Measurements from ENCODE around the gene ABCF1. TPM values are rescaled to one million over a fixed set of nuclear protein-coding genes. Genes with fewer than 3 reads are reported as not detected.

ABCF1 gene
- total and polyA plus RNA-seq, 2 of the 8 experiments (the other 6 are each of a cell fraction or from before 2014, with no cell fraction given) = 48.8 to 123 TPM

- H2BK15ac ChIP-seq (ENCODE audit: low read length) = no peak overlapping the region
- H2BK5ac ChIP-seq (ENCODE audit: low read depth, low read length) = no peak overlapping the region
- H2AK5ac ChIP-seq (ENCODE audit: low read depth, low read length) = no peak overlapping the region
- TF ChIP-seq USF2 (IDR thresholded peaks at IDR 0.05; ENCODE audit: low read length) (no peak), MAFK (IDR thresholded peaks at IDR 0.05; ENCODE audit: low read depth, low read length) (no peak), JUN (IDR thresholded peaks at IDR 0.05; ENCODE audit: low read depth, low read length) (no peak), TCF12 (IDR thresholded peaks at IDR 0.05; ENCODE audit: low read depth, low read length) (no peak), NANOG (IDR thresholded peaks at IDR 0.05; ENCODE audit: insufficient read depth, low read depth, low read length, poor library complexity, severe bottlenecking) (no peak), E2F6 (IDR thresholded peaks at IDR 0.05) (no peak), RBBP5 (IDR thresholded peaks at IDR 0.05; ENCODE audit: borderline replicate concordance, low read depth, low read length) (no peak), BACH1 (IDR thresholded peaks at IDR 0.05; ENCODE audit: low read length) (no peak), TBP (IDR thresholded peaks at IDR 0.05; ENCODE audit: low read depth, low read length) (no peak)
- H3K23me2 ChIP-seq (ENCODE audit: low read depth, low read length) = peaks cover 9% of the 10 kb centered on the region; the same call in 1 of the 2 replicates
- peak overlapping the region; percentile 91 to 93 for H3K4me2 ChIP-seq (ENCODE audit: insufficient read depth in 1 of 2, low read depth in 2 of 2, low read length in 2 of 2)
- H2BK120ac ChIP-seq (replicated peaks; ENCODE audit: low read depth, low read length) = no peak overlapping the region
- peak overlapping the region in 3 of 4 experiments; percentile 94 to 98 (median 95); a peak in 5 of 7 replicates for H3K9ac ChIP-seq (replicated peaks in 1 of 4; ENCODE audit: extremely low read depth in 1 of 4, low read depth in 3 of 4, low read length in 3 of 4)
- no peak overlapping the region for H2BK12ac ChIP-seq (ENCODE audit: low read depth, low read length)
- H3K4me3 ChIP-seq (ENCODE audit: extremely low read depth in 1 of 4, insufficient read depth in 2 of 4, low read depth in 3 of 4, low read length in 4 of 4) = peak overlapping the region; percentile 88 to 98 (median 95)
- ChIA-PET POLR2A (ENCODE audit: partially characterized antibody) (interaction anchor here (0.8 to 3.5 kb wide), 3 partner anchors 23 to 44 kb away, joined by 3 to 34 read pairs (median 3); no protein-coding TSS in a partner anchor), CTCF (ENCODE audit: partially characterized antibody) (no interaction called here)
- peaks cover 17% of the 10 kb centered on the region for H3K79me1 ChIP-seq (ENCODE audit: low read depth, low read length)
- DNase-seq (ENCODE audit: low read depth in 1 of 2, low spot score in 2 of 2) = no peak
- H4K5ac ChIP-seq (ENCODE audit: insufficient read length, low read depth, low read length) = no peak overlapping the region
- no peak overlapping the region for H4K8ac ChIP-seq (ENCODE audit: extremely low read depth, insufficient read depth, low read length)
- H3K56ac ChIP-seq (replicated peaks; ENCODE audit: insufficient read length, low read depth, low read length) = no peak overlapping the region
- peaks cover 0 to 20% of the 10 kb centered on the region in 2 experiments for H4K20me1 ChIP-seq (replicated peaks in 1 of 2; ENCODE audit: control insufficient read depth in 1 of 2, insufficient read depth in 2 of 2, low read length in 2 of 2)
- H3K9me3 ChIP-seq (ENCODE audit: insufficient read depth in 2 of 2, low read depth in 1 of 2, low read length in 1 of 2) = no peaks in the 10 kb centered on the region
- no peak overlapping the region for H3K27ac ChIP-seq (ENCODE audit: low read depth, low read length)
- H3K79me2 ChIP-seq (ENCODE audit: control insufficient read depth in 1 of 2, insufficient read depth in 2 of 2, low read length in 2 of 2) = peaks cover 23 to 49% of the 10 kb centered on the region in 2 experiments
- no peak overlapping the region for H3K14ac ChIP-seq (ENCODE audit: insufficient read length)
- H3K27me3 ChIP-seq (replicated peaks in 1 of 4; ENCODE audit: control insufficient read depth in 3 of 4, extremely low read depth in 1 of 4, insufficient read depth in 3 of 4, low read length in 3 of 4) = no peaks in the 10 kb centered on the region
- peaks cover 0 to 16% (median 7%) of the 10 kb centered on the region in 4 experiments; a peak in 5 of 8 replicates for H3K36me3 ChIP-seq (ENCODE audit: control insufficient read depth in 2 of 4, insufficient read depth in 4 of 4, low read length in 3 of 4)
- no peak overlapping the region for H2AFZ ChIP-seq (ENCODE audit: low read length)
- no peak overlapping the region for H3K4ac ChIP-seq (replicated peaks; ENCODE audit: insufficient read length, low read depth, low read length)
- no peak for FAIRE-seq
- H3K23ac ChIP-seq (ENCODE audit: insufficient read length) = no peak overlapping the region
- H2BK20ac ChIP-seq (ENCODE audit: low read length) = no peak overlapping the region
- H4K91ac ChIP-seq (replicated peaks; ENCODE audit: insufficient read length, low read length) = no peak overlapping the region
- peaks cover 0 to 4% (median 2%) of the 10 kb centered on the region in 4 experiments; a peak in 5 of 7 replicates for H3K4me1 ChIP-seq (replicated peaks in 1 of 4; ENCODE audit: control insufficient read depth in 3 of 4, insufficient read depth in 4 of 4, low read length in 3 of 4)
- H3K18ac ChIP-seq (ENCODE audit: extremely low read depth, low read length) = no peak overlapping the region
These were observed 906 bp downstream of the ABCF1 start for GRCh38 chr6:30572148-30572547.
